GM12874 (cell line): ENCODE results near the gene CCDC83.
A peak's percentile ranks its signal among the peaks of the same experiment; 100 is the strongest.

Experiments
- TF ChIP-seq, protein P1 (sequence below): IDR thresholded peaks from 2 replicates; pipeline ENCODE4 v1.5.1; 2011; ENCODE audit warnings: low read depth, mild to moderate bottlenecking, control low read depth, low read length, moderate library complexity; ENCODE audit not compliant: insufficient read depth

The CCDC83 gene

DNA sequence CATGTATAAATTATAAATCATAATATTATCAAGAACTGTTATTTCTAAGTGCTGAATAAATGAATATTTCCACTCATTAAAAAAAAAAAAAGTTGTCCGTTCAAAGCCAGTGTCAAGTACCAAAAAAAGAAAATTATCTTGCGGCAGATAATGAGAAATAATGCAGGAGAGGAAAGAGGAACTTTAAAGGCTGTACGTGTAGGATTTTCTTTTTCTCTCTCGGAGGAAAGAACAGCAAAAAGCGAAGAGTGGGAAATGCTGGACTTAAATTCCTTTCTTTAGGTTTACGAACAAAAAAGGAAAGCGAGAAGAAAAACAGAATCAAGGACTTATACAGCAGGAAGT lies 999 bp upstream of the CCDC83 start:
- TF ChIP-seq, protein P1, sequence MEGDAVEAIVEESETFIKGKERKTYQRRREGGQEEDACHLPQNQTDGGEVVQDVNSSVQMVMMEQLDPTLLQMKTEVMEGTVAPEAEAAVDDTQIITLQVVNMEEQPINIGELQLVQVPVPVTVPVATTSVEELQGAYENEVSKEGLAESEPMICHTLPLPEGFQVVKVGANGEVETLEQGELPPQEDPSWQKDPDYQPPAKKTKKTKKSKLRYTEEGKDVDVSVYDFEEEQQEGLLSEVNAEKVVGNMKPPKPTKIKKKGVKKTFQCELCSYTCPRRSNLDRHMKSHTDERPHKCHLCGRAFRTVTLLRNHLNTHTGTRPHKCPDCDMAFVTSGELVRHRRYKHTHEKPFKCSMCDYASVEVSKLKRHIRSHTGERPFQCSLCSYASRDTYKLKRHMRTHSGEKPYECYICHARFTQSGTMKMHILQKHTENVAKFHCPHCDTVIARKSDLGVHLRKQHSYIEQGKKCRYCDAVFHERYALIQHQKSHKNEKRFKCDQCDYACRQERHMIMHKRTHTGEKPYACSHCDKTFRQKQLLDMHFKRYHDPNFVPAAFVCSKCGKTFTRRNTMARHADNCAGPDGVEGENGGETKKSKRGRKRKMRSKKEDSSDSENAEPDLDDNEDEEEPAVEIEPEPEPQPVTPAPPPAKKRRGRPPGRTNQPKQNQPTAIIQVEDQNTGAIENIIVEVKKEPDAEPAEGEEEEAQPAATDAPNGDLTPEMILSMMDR: no peak

DNA sequence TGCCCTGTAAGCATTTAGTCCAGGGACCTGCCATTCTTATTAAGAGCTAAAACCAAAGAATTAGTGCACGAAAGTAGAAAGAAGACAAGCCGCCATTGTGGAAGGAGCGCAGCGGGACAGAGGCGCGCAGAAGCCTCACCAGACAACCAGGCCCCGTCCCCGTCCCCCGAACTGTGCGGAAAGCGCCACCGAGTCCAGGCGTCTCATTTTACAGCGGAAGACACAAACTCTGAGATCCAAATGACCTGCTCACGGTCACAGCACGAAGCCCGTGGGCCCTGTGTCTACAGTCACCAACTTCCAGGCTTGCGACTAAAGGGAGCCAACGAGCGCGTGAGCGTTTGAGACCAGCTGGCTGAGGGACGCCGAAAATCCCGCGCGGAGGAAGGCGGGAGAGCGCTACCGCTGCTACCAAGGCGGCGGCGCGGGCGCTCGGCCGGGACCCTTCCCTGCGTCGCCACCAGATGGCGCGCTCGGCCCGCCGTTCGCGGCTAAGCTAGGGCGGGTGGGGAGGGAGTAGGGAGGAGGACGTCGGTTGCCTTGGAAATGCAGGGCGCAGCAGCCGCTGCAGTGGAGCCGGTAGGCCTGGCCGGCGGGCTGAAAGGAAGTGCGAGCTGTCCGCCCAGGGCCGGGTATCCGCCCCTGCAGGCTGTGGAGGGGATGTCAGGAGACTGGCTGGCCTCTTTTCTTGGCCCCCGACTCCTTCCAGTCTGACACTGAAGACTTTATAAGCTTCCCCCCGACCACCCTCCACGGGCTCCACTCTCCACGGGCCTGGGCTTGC lies 434 bp upstream of the CCDC83 start:
- TF ChIP-seq, protein P1: peak; percentile 87

DNA sequence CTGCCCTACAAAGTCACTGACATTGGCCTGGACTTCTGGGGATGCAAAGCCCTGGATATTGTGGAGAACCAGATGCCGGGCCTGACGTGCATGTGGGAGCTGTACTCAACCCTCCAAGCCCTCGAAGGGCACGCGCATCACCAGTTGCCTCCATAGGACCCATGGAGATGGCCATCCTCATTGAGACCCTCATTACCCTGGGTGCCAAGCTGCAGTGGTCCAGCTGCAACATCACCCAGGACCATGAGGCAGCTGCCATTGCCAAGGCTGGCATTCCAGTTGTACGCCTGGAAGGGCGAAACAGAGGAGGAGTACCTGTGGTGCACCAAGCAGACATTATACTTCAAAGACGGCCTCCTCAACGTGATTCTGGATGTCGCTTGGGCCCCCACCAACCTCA lies 1.9 kb downstream of the CCDC83 start:
- TF ChIP-seq, protein P1: no peak

DNA sequence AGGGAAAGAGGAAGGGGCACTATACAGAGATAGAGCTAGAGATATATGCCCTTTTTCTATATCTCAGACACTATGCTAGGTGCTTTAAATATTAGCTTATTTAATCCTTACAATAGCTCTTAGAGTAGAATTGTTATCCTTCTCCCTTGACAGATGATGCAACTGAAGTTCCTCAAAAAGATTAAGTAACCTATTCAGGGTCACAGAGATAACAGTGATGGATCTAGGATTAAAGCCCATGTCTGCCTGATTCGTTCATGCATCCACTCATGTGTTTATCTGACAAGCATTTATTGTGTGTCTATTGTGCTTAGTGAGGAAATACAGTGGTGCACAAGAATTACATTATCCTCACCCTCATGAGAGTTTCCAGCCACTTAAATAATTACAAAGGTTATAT lies 8.7 kb downstream of the CCDC83 start:
- TF ChIP-seq, protein P1: no peak

DNA sequence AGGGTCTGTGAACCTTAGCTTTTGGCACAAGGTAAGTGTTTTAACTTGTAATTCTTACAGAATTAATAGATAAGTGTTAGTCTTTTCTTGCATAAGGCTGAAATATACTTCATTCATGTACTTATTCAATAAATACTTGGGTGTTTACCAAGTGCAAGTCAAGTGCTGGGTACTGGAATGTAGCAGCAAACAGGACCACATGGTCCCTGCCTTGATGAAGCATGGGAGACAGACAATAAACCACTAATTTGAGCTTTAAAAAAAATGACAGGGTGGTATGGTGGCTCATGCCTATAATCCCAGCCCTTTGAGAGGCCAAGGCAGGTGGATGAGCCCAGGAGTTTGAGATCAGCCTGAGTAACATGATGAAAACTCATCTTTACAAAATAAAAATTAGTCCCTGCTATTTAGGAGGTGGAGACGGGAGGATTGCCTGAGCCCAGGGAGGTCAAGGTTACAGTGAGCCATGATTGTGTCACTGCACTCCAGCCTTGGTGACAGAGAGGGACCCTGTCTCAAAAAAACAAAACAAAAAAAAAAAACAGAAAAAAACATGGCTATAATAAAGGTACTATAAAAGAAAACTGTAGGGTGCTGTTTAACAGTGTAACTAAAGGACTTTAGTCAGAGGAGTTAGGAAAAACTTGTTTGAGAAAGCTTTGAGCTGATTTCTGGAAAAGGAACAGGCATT lies 11.1 kb downstream of the CCDC83 start:
- TF ChIP-seq, protein P1: no peak

DNA sequence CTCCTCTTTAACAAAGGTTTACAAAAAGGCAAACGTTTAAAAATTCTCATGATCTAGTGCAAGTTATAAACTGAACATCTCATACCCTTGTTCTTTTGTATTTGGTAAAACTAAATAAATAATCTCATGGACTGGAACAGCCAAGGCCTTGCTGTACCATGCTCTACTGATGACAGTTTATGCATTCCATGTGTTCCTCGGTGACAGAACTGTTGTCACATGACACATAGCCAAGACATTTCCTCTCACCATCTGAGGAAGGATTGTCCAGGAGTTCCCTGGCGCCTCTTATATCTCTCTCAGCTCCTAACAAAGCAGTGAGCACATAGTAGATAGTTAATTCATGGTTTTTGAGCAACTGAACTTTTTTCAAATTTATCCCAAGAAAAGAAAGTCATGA lies 12.6 kb downstream of the CCDC83 start:
- TF ChIP-seq, protein P1: no peak

DNA sequence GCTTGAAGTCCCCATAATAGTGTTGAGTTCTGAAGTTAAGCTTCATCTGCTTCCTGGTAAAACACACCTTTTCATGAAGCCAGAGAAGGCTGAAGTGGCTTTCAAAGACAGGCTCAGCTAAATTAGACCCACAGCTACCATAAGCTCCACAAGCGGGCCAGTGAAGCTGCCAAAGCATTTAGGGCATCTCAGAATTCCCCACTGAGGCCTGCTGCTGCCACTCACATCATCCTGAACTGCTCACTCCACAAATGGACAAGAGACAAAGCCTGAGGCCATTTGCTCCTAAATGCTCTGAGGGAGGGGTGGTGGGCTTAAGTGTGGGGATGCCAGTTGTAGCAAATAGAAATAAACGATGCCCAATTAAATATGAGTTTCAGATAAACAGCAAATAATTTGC lies 14.6 kb downstream of the CCDC83 start:
- TF ChIP-seq, protein P1: no peak
